ENCODE results near the gene SCN4A. TPM values are rescaled to one million over a fixed set of nuclear protein-coding genes. Genes with fewer than 3 reads are reported as not detected.

The SCN4A gene
- total RNA-seq, 1 experiment from 2014 or later: 0.03 TPM

DNA sequence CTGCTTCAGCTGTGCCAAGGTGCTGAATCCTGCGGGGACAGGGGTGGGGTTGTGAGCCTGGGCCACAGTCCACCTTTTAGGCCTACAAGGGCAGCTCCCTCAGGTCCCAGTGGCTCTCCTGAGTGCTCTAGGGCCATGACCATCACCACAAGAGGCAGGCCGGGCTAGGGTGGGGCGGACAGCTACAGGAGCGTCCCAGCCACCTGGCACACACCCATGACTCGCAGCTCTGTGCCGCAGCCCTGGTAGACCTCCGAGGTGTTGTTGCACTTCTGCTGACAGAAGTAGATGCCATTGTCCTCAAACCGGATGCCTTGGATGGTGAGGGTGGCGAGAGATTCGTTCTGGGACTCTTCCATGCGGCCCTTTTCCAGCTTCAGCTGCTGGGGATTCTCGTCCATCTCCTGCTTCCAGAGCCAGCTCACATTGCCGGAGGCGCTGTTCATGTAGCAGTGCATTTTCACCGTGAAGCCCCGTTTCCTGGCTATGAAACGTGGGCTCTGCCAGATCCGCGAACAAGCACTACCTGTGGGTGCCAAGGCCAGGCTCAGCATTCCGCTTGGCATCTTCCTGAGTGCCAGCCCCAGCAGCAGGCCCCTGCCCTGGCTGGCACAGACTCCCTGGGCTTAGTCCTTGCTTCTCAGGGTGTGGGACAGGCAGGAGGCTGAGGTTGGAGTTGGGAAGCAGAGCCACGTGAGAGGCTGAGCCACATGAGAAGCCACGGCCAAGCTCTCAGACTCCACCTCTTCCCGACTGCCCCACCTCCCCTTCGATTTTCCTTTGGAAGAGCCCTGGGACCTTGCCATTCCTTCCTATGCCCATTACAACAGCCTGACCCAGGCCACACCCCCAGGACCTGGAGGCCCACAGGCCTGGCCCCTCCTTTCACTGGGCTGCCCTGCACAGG is 42.6 kb downstream of the SCN4A start:
- DNase-seq (ENCODE audit: low read depth, low spot score) (no peak), ATAC-seq (no peak)
- Histone ChIP-seq H3K4me3 (ENCODE audit: low read depth in 2 of 2, low read length in 2 of 2) (no peak overlapping the region), H3K27ac (ENCODE audit: low read length) (no peak overlapping the region), H3K4me1 (ENCODE audit: control insufficient read depth, insufficient read depth, low read length) (no peaks in the 10 kb centered on the region), H3K9me3 (ENCODE audit: control insufficient read depth, insufficient read depth, low read depth, low read length) (no peaks in the 10 kb centered on the region), H3K36me3 (ENCODE audit: control insufficient read depth, insufficient read depth, low read length) (no peaks in the 10 kb centered on the region), H3K27me3 (ENCODE audit: control insufficient read depth, insufficient read depth, low read length) (no peaks in the 10 kb centered on the region)
- in situ Hi-C loops (cut with HindIII; ENCODE audit: low pct_unique_long_range_greater_than_20kb, low sequenced_read_pairs) (no loop called here), intact Hi-C loops (cut with micrococcal nuclease; ENCODE audit: unreplicated experiment) (no loop called here)
- TF ChIP-seq, protein P1, sequence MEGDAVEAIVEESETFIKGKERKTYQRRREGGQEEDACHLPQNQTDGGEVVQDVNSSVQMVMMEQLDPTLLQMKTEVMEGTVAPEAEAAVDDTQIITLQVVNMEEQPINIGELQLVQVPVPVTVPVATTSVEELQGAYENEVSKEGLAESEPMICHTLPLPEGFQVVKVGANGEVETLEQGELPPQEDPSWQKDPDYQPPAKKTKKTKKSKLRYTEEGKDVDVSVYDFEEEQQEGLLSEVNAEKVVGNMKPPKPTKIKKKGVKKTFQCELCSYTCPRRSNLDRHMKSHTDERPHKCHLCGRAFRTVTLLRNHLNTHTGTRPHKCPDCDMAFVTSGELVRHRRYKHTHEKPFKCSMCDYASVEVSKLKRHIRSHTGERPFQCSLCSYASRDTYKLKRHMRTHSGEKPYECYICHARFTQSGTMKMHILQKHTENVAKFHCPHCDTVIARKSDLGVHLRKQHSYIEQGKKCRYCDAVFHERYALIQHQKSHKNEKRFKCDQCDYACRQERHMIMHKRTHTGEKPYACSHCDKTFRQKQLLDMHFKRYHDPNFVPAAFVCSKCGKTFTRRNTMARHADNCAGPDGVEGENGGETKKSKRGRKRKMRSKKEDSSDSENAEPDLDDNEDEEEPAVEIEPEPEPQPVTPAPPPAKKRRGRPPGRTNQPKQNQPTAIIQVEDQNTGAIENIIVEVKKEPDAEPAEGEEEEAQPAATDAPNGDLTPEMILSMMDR (IDR thresholded peaks at IDR 0.05): no peak
- TF ChIP-seq POLR2AphosphoS5 (IDR thresholded peaks at IDR 0.05; ENCODE audit: low read depth, low read length): no peak
- TF ChIP-seq SIN3A (IDR thresholded peaks at IDR 0.05; ENCODE audit: borderline replicate concordance, insufficient read depth, low read depth, low read length): no peak
- no peak for TF ChIP-seq TCF7L2 (IDR thresholded peaks at IDR 0.05; ENCODE audit: low read depth, low read length)
- TF ChIP-seq, protein P2, sequence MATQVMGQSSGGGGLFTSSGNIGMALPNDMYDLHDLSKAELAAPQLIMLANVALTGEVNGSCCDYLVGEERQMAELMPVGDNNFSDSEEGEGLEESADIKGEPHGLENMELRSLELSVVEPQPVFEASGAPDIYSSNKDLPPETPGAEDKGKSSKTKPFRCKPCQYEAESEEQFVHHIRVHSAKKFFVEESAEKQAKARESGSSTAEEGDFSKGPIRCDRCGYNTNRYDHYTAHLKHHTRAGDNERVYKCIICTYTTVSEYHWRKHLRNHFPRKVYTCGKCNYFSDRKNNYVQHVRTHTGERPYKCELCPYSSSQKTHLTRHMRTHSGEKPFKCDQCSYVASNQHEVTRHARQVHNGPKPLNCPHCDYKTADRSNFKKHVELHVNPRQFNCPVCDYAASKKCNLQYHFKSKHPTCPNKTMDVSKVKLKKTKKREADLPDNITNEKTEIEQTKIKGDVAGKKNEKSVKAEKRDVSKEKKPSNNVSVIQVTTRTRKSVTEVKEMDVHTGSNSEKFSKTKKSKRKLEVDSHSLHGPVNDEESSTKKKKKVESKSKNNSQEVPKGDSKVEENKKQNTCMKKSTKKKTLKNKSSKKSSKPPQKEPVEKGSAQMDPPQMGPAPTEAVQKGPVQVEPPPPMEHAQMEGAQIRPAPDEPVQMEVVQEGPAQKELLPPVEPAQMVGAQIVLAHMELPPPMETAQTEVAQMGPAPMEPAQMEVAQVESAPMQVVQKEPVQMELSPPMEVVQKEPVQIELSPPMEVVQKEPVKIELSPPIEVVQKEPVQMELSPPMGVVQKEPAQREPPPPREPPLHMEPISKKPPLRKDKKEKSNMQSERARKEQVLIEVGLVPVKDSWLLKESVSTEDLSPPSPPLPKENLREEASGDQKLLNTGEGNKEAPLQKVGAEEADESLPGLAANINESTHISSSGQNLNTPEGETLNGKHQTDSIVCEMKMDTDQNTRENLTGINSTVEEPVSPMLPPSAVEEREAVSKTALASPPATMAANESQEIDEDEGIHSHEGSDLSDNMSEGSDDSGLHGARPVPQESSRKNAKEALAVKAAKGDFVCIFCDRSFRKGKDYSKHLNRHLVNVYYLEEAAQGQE (IDR thresholded peaks at IDR 0.05; ENCODE audit: insufficient read depth in 1 of 2, low read depth in 2 of 2, low read length in 1 of 2): no peak
- POLR2A ChIA-PET: no interaction called here
- no TSS peak for BruUV-seq (replicated peaks)
- CTCF ChIA-PET: no interaction called here

DNA sequence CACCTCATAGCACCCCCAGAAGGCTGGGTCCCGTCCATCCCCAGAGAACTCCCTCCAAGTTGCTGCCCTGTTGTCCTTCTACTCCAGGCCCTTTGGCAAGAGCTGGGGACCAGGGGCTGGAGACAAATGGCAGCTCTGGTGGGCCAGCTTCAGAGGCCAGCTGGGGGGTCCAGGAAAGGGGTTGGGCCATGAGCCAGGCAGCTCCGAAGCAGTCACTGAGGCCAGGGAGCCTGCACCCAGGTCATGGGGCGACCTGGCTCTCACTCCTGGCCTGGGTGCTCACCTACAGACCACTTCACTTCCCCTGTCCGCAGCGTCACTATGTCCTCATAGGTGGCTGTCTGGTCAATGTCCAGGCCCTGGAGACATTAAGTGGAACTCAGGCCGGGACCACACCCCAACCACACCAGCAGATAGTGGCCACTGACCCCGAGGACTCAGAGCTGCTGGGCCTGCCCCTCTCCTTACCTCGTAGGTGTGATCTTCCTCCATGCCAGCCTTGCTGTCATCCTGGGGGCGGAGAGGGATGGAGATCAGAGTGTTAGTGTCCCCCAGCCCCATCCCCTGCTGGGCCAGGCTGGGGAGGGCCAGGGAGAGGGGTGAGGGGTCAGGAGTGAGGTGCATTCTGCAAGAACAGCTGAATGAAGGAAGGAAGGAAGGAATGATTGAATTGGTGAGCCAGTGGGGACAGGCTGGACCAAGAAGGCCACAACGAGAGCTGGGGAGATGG is 43.6 kb downstream of the SCN4A start:
- Histone ChIP-seq H3K27ac (ENCODE audit: low read length) (no peak overlapping the region), H3K36me3 (ENCODE audit: control insufficient read depth, insufficient read depth, low read length) (no peaks in the 10 kb centered on the region), H3K27me3 (ENCODE audit: control insufficient read depth, insufficient read depth, low read length) (no peaks in the 10 kb centered on the region), H3K4me1 (ENCODE audit: control insufficient read depth, insufficient read depth, low read length) (no peaks in the 10 kb centered on the region), H3K9me3 (ENCODE audit: control insufficient read depth, insufficient read depth, low read depth, low read length) (no peaks in the 10 kb centered on the region), H3K4me3 (ENCODE audit: low read depth in 2 of 2, low read length in 2 of 2) (no peak overlapping the region)
- no peak for DNase-seq (ENCODE audit: low read depth, low spot score)
- ChIA-PET CTCF (interaction anchor here (0.7 kb wide), 1 partner anchor 10 kb away, joined by 5 read pairs; no protein-coding TSS in a partner anchor), POLR2A (no interaction called here)
- intact Hi-C loops (cut with micrococcal nuclease; ENCODE audit: unreplicated experiment) (no loop called here), in situ Hi-C loops (cut with HindIII; ENCODE audit: low pct_unique_long_range_greater_than_20kb, low sequenced_read_pairs) (no loop called here)
- TF ChIP-seq, protein P2 (IDR thresholded peaks at IDR 0.05; ENCODE audit: insufficient read depth in 1 of 2, low read depth in 2 of 2, low read length in 1 of 2): no peak
- TF ChIP-seq TCF7L2 (IDR thresholded peaks at IDR 0.05; ENCODE audit: low read depth, low read length): no peak
- TF ChIP-seq, protein P1 (IDR thresholded peaks at IDR 0.05): no peak
- no peak for TF ChIP-seq POLR2AphosphoS5 (IDR thresholded peaks at IDR 0.05; ENCODE audit: low read depth, low read length)
- TF ChIP-seq SIN3A (IDR thresholded peaks at IDR 0.05; ENCODE audit: borderline replicate concordance, insufficient read depth, low read depth, low read length): no peak
- BruUV-seq (replicated peaks): no TSS peak
- ATAC-seq: no peak
